Glomerular endothelial cell (primary cell): ENCODE data around the gene HGFAC. TPM values are rescaled to one million over a fixed set of nuclear protein-coding genes. Genes with fewer than 3 reads are reported as not detected.
"Not testable (repeated sequence)": the region's sequence is repeated elsewhere in the genome, so short reads cannot be mapped to it uniquely, and the experiment has no call there.

Experiments used
- DNase-seq: peaks from one replicate; pipeline ENCODE4 v3.0.0-alpha.2; 2011; ENCODE audit warnings: low read depth, low spot score; ENCODE audit errors: extremely low read depth
- total RNA-seq: library from RNA; depleted of rRNA; stranded (reverse); fragments of >200 nt; gene quantifications from 2 replicates; pipeline ENCODE4 v1.2.3, GENCODE V29; 2015

Gene HGFAC
- total RNA-seq, 1 donor from 2014 or later: 0.64 TPM

DNA sequence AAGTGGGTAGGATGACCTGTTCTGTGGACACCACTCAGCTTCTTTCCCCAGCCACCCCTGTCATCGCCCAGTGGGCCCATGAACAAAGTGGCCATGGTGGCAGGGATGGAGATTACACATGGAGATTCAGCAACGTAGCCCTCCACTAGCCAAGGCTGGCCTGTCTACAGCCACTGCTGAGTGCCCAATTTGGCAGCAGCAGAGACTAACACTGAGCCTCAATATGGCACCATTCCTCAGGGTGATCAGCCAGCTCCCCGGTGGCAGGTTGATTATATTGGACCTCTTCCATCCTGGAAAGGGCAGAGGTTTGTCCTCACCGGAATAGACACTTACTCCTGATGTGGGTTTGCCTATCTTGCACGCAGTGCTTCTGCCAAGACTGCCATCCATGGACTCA, 17.4 kb downstream of the HGFAC start:
- DNase-seq: not testable (repeated sequence)

DNA sequence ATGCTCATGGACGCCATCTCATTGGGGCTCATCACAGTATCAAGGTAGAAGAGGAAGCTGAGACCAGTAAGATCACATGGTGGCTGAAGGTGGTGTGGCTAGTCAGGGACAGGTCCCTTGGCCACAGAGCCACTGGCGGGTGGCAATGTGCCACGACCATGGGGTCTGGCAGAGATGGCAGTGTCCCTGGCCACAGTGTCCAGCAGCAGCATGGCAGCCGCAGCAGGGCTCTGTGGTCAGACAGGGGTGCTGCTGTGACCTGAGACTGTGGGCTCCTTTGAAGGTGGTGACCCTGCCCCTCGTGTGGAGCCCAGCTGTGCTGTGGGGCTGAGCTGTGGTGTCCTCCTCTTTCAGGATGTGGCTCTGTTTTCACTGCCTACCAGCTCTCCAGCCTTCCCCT, 19.2 kb downstream of the HGFAC start:
- no peak for DNase-seq

DNA sequence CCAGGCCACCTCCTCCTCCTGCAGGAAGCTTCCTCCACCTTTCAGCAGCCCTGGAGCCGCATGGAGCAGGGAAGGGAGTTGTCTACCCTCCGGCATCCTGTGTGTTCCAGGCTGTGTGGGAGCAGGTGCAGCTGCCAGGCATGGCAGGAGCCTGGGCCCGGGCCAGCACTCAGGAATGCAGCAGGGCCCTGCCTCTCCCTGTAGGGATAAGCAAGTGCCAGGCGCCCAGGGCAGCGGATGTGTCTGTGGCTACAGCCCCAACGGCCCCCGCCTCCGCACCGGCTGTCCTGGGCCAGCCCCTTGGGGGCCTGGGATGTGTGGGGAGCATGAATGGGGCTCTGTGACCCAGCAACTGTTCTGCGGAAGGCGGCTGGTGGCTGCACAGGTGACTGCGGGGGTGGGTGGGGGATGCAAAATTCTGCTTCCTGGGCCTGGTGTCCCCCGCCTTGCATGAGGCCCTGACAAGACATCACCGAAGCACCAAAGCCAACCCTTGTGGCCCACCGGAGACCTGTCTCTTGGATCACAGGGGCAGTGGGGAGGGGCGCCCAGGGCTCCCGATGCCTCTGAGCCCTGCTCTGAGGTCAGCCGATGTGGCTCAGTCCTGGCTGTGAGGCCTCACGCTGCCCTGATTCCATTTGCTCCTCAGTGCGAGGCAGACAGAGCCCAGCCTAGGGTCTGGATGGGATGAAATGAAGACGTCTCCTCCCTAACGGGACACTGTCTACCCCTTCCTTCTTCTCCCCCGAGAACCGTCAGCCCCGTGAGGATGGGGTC, 19.9 kb downstream of the HGFAC start:
- DNase-seq: no peak

DNA sequence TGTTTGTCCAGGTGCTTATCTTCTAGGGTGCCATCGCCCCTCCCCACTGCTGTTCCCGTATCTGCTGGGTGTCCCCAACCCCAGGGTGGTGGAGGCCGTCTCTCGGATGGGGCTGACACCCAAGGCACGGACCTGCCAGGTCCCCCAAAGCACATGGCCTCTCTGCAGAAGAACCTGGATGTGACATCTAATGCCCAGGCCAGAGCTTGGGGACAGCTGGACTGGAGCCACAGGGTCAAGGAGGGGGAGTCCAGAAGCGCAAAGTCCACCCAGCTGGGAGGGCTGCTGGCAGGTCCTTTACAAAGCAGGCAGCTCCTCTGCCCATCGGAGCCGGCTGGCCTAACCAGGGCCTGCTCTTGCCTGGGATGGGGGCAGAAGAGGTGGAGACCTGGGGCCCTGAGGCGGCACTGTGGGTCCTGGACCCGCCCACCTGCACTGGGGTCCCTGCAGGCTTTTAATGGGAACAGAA, 20.6 kb downstream of the HGFAC start:
- DNase-seq: no peak

DNA sequence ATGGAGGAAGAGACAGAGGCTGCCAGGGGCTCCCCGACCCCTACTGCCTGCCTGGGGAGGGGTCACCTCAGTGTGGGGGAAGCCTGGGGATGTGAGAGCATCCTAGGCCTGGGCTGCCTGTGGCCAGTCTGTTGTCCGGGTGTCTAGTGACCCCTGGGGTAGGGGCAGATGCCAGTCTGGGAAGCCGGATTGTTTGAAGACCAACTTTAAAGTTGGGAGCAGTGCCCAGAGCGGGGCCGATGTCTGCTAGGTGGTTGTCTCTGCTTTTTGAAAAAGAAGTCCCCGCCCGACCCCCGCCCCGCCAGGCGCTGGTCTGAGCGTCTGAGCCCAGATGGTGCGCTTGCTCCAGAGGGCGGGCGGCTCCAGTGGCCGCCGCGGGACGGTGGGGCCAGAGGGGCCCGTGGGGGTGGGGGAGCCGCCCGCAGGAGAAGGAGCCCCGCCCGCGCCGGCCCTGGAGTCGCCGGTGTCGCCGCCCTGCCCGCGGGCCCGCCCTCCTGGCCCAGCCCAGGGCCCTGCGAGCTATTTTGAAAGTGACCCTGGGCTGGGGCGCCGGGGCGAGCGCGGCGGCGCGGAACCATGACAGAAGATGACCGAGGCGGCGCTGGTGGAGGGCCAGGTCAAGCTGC, 21.1 kb downstream of the HGFAC start, which contains the start of gene DOK7:
DOK7 (plus strand) TSS at position 517 of the 626 bp plus-strand sequence; CDS start at position 587, 70 bp downstream.
- DNase-seq: no peak

DNA sequence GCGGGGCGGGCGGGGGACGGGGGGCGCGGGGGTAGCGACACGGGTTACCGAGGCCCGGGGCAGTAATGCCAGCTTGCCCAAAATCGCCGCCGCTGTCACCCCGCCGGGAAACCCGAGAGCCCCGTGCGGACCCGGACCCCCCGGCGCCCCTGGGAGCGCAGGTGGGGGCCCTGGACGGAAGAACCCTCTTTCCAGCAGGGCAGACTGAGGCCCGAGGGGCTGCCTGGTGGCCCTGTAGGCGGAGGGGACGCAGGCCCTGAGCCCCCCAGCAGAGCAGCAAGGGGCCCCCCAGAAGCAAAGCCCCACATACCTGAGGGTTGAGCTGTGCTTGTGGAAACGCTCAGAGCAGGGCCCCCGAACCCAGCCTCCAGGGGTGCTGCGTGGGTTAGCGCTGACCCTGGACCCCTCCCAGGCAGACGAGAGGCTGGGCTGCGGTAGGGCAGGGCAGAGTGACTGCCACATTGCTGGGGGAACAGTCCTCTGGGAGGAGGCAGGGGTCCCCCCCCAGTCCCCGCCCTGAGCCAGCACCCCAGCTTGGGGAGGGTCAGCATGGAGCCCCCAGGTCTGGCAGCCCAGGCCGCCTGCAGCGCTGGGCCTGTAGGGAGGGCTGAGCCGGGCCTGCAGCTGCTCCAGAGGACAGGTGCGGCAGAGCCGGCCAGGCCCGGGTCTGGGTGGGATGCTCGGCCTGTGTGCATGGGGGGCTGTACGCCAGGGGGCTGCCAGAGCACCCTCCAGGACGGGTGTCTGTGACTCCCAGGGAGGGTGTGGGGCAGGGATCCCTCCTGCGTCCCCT, 22.0 kb downstream of the HGFAC start:
- DNase-seq: no peak

DNA sequence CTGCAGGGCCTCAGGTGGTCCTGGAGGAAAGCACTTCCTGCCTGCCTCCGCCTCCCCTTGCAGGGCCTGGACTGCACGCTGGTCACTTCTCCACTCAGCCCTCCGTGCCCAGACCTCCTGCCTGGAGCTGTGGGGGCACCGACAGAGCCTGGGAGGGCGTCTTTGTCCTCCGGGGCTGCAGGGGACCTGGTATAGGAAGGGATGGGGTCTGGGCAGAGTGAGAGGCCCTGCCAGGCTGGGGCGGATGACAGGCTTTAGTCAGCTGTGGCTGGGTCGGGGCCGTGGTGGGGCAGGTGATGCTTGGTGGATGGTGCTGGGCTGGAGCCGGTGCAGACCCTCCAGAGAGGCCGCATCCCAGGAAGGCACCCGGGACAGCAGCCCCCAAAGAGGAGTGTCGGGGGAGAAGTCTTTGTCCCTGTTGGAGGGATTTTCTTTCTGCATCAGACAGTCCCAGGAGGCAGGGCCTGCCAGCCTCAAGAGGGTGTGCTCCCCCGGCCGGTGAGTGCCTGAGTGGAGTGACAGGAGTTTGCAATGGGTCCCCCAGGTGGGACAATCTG, 22.7 kb downstream of the HGFAC start:
- no peak for DNase-seq

DNA sequence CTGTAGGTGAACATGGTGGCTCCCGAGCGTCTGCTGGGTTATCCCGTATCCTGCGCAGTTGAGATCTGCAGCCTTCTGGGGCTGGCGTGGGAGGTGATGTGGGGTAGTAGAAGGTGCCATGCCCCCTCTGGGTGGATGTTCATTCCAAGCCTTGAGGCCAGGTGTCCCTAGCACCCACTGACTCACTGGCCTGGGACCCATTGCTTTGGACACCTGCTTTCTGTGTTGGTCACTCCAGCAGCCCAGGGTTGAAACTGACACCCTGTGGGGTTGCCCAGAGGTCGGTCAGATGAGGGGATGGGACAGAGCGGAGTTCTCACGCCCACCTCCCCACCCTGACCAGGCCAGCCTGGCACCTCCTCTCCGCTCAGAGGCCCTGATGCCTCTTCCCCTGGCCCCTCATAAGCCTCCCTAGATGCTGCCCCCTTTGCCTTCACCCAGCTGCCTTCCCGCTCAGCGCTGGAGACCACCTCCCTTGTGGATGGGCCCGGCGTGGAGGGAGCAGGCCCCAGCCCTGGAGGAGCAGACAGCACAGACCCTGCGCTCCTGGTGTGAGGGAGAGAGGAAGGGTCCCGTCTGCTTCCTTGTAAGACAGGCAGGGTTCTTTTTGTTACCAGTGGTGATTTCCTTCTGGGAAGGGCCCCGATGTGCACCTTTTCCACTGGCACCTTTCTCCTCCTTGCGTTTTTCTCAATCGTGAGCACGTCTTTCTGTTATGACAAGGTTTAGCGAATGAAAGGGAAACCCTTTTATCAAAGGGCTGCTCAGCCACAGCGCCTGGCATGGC, 23.3 kb downstream of the HGFAC start:
- no peak for DNase-seq

DNA sequence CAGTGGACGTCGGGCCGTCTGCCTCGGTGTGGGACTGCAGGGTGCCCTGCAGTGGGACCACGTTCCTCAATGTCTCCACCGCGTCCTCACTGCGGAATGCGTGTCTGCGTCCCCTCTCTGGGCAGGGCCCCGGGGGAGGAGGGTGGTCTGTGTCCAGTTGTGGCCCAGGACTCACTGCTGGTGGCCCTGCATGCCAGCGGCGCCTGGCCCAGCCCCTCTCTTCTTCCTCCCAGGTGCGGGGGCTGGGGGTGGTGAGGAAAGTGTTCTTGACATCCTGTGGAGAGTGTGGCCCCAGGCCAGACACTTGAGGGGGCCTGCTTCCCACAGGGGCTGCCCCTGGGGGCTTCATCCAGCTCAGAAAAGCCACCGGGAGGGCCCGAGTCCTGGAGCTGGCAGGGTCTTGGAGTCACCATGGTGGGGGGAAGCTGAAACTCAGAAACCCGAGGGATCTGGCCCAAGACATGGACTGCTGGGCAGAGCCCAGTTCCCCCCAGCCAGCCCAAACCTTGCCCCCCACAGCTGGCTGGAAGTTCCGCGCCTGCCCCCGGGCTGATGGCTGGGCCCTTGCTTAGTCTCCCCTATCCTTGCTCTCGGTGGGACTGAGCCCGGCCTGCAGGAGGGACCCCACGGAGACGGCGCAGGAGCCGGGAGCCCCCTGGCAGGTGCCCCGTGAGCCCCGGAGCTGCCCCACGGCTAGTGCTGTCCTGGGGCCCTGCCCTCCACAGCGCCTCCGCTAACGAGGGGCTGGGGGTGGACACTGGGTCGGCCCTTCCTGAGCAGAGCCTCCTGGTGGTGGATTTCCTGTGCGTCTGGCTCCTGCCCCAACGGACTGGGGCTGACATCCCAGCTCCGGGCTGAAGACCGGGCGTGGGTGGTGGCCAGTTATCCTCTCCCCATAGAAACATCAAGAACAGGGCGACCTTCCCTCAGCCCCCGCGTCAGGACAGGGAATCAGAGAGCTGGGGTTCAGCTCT, 24.2 kb downstream of the HGFAC start:
- DNase-seq: no peak

DNA sequence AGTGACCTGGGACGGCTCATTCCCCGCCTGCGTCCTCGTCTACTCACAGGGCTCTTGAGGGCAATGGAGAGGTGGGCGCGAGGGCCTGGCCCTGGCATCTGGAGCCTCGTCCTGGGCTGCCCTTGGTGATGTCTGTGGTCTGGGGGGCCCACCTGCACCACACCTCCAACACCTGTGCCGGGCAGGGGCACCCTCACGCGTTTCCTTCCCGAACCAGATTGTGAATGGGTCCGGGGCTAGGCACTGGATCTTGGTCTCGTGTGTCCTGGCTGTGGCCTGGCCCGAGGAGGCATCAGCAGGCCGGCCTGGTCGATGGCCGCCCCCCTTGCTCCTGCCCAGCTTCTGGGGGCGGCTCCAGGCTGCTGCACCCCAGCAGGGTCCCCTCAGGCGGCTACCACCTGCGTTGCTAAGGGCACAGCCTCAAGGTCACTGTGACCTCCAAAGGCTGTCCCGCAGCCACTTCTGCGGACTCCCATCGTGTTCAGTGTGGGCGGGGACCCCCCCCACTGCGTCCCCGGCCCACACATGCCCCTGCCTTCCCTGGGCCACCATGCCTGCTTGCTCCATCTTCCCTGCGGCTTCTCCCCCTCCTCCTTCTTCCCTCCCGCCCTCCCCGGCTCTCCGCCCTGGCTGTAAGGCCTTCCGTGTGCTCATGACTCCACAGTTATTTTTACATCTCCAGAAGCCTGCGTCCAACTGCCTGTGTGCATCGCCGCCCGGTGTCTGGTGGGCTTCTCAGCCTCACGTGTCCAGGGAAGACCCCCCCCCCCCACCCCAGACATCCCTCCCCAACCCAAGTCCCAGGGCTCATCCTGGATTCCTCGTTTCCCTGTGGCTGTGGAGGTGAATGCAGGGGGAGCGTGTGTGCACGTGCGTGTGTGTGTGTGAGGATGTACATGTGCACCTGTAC, 25.2 kb downstream of the HGFAC start:
- DNase-seq: no peak

DNA sequence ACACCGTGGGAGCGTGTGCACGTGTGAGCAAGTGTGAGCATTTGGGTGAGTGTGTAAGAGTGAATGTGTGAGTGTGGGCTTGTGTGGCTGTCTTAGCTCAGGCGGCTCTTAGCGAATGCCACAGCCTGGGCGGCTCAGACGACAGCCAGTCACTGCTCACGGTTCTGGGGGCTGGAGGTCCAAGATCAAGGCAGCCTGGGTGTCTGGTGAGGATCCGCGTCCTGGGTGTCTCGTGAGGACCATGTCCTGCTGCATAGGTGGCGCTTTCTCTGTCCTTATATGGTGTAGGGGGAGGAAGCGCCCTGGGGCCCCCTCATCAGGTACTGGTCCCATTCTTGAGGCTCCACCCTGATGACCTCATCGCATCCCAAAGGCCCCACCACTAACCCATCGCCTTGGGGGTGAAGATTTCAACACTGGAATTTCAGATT, 25.8 kb downstream of the HGFAC start:
- no peak for DNase-seq

DNA sequence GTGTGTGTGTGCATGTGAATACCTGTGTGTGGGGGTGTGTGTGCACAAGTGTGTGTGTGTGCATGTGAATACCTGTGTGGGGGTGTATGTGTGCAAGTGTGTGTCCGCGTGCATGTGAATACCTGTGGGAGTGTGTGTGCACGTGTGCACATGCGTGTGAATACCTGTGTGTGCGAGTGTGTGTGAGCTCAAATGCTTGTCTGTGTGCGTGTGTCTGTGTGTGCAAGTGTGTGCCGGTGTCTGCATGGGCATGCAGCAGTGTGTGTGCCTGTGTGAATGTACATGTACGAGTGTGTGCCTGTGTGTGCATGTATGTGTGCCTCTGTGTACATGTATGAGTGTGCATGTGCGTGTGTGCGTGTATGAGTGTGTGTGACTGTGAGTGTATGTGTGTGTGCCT, 26.4 kb downstream of the HGFAC start:
- DNase-seq: no peak

DNA sequence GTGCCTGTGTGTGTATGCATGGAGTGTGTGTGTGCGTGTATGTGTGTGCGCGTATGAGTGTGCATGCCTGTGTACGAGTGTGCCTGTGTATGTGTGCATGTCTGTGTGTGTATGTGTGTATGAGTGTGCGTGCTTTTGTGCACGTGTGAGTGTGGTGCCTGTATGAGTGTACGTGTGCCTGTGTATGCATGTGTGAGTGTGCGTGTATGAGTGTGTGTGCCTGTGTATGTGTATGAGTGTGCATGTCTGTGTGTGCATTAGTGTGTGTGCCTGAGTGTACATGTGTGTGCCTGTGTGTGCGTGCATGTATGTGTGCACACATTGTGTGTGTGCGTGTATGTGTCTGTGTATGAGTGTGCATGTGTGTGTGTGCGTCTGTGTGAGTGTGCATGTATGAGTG, 27.0 kb downstream of the HGFAC start:
- no peak for DNase-seq

DNA sequence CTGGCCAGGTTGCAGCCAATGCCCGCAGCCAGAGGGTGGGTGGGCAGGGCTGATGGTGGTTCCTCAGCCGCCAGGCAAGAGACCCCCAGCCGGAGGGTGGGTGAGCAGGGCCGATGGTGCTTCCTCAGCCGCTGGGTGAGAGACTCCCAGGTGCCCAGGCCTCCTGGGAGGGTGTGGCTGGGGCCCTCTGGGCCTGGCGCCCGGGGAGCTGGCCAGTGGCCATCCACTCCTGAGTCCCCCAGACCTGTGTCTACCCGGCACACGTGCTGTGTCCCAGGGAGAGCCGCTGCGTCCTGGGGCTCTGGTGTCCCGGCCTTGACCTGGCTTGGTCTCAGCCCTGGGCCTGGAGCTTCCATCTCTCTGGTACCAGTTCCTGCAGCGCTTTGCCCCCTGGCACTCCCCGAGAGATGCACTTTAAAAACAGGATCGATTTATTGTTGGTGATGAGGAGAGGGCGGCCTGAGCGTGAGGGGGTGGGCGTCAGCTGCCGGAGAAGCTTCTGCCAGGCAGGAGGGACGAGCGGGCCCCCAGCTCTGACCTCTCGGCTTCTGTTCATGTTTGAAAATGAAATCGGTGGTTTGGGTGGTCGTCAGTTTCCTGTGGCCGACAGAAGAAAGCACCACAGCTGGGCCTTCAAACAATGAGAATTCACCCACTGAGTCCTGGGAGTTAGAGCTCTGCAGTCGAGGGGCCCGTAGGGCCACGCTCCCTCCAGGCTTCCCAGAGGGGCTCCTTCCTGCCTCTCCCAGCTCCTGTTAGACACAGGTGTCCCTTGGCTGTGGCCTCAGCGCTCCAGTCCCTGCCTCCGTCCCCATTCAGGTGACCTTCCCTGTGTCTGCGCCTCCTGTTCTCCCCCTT, 27.8 kb downstream of the HGFAC start:
- DNase-seq: no peak

DNA sequence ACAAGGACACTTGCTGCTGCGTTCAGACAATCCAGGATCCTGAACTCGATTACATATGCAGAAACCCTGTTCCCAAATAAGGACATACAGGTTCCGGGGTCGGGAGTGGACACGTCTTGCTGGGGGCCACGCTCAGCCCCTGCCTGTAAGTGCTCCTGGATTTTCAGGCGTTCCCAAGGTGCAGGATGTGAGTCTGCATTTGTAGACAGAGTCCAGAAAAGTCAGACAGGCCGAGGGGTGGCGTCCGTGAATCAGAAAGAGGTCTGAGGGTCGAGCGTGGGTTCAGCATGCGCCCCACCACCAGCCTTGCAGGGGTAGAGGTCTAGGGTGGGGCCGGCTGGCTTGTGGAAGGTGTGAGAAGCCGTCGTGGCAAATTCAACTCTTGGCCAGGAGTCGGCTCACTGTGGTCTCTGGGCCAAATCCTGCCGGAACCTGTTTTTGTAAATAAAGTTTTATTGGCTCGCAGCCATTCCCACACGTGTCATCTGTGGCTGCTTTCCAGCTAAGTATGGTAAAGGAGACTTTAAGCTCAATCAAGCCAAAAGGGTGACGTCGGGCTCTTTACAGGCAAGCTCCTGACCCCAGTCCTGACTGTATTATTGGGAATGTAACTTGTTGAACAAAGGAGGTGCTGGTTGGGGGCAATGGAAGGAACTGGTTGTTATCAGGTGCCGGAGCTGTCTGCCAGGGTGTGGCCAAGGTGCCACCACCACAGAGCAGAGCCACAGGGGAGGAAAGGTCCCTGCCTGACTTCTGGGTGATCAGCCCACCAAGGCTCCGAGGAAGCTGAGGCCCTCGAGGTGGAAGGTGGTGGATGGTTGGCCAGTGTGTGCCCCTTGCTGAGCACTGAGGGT, 28.7 kb downstream of the HGFAC start:
- no peak for DNase-seq

DNA sequence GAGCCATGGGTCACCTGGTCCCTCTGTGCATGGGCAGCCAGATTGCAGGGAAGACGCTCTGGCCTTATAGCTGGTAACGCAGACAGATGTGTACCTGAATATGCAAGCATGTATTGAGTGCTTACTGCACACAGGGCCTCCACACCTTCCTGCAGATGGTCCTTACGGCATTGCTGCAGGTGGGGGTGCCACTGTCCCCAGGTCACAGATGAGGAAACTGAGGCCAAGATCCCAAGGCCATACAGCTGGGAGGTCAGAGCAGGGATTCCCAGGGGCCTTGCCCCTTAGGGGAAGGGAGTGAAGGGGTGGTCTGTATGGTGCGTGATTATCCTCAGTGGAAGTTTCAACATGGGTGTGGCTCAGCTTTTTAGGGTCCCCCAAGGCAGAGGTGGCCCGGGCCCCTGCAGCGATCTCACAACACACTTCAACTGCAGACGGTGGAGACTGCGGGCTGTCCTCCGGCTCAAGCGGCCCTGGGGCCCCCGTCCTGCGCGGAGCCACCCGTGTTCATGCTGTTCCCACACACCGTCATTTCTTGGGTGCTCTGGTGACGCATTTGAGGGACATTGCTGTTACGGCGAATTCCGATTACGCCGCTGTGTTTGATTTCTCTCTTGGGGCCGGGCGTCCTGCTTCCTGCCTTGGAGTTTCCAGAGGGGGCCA, 29.5 kb downstream of the HGFAC start:
- DNase-seq: no peak
